PC-9 (cell line): Measurements from ENCODE around the gene PLEKHG7. TPM values are rescaled to one million over a fixed set of nuclear protein-coding genes. Genes with fewer than 3 reads are reported as not detected.

Source experiments
- BruUV-seq: library from RNA; stranded (reverse); fragments of 400-500 nt; replicated peaks from 2 replicates; lab custom pipeline; 2021; lab: Mats Ljungman, UMichigan
- CTCF ChIA-PET: fragments of 300-600 bp; sonication (Branson Sonifier 250); formaldehyde crosslinking; loops from one replicate; lab custom pipeline; 2022; ENCODE audit warnings: antibody characterized with exemption; lab: Charles Lee
- POLR2A ChIA-PET: fragments of 300-600 bp; sonication (Branson Sonifier 250); formaldehyde crosslinking; loops from one replicate; lab custom pipeline; 2022; ENCODE audit warnings: antibody characterized with exemption; ENCODE audit not compliant: unreplicated experiment; lab: Charles Lee
- DNase-seq, 2 experiments: peaks; one replicate each; pipeline versions ENCODE4 v3.0.0 to v3.0.0-alpha.2; 2015 to 2022; ENCODE audit warnings: mixed read lengths in 1 of 2
- H2AFZ ChIP-seq: fragments of 200-600 bp; sonication (generic); 2 replicates; pipeline ENCODE4 v1.8.1; 2017; ENCODE audit warnings: antibody characterized with exemption
- H3F3A ChIP-seq: fragments of 200-600 bp; sonication (generic); 2 replicates; pipeline ENCODE4 v1.8.1; 2017; ENCODE audit warnings: antibody characterized with exemption, mild to moderate bottlenecking, low read depth; ENCODE audit not compliant: insufficient read depth
- H3K27ac ChIP-seq: fragments of 200-600 bp; sonication (generic); 2 replicates; pipeline ENCODE4 v1.6.1; 2016; ENCODE audit warnings: mixed run types
- H3K27me3 ChIP-seq: fragments of 200-600 bp; sonication (generic); 2 replicates; pipeline ENCODE4 v1.6.1; 2016; ENCODE audit warnings: low read depth, mixed run types; ENCODE audit not compliant: insufficient read depth
- H3K36me3 ChIP-seq: fragments of 200-600 bp; sonication (generic); 2 replicates; pipeline ENCODE4 v1.6.1; 2016; ENCODE audit warnings: low read depth, mixed run types
- H3K4me1 ChIP-seq: fragments of 200-600 bp; sonication (generic); replicated peaks from 2 replicates; pipeline ENCODE4 v1.6.1; 2016; ENCODE audit warnings: mixed run types; ENCODE audit not compliant: insufficient read depth
- H3K4me2 ChIP-seq: fragments of 200-600 bp; sonication (generic); 2 replicates; pipeline ENCODE4 v1.6.1; 2017; ENCODE audit warnings: mixed run types
- H3K4me3 ChIP-seq: fragments of 200-600 bp; sonication (generic); 2 replicates; pipeline ENCODE4 v1.6.1; 2016; ENCODE audit warnings: mixed run types
- H3K79me2 ChIP-seq: fragments of 200-600 bp; sonication (generic); 2 replicates; pipeline ENCODE4 v1.6.1; 2017; ENCODE audit warnings: low read depth, mixed run types
- H3K9me2 ChIP-seq: fragments of 200-600 bp; sonication (generic); 2 replicates; pipeline ENCODE4 v1.8.1; 2017; ENCODE audit warnings: mild to moderate bottlenecking; ENCODE audit not compliant: insufficient read depth
- H3K9me3 ChIP-seq: fragments of 200-600 bp; sonication (generic); 2 replicates; pipeline ENCODE4 v1.8.1; 2016; ENCODE audit warnings: low read depth; ENCODE audit not compliant: insufficient read depth
- H4K20me1 ChIP-seq: fragments of 200-600 bp; sonication (generic); 2 replicates; pipeline ENCODE4 v1.8.1; 2017; ENCODE audit not compliant: insufficient read depth
- CTCF ChIP-seq: fragments of 200-600 bp; sonication (generic); conservative IDR thresholded peaks from 2 replicates; pipeline ENCODE4 v1.6.1; 2017; ENCODE audit warnings: mixed run types, antibody characterized with exemption, mild to moderate bottlenecking, moderate library complexity
- EZH2 ChIP-seq: fragments of 200-600 bp; sonication (generic); IDR thresholded peaks from 2 replicates; pipeline ENCODE4 v1.8.0; 2017; ENCODE audit warnings: antibody characterized with exemption, low read depth
- intact Hi-C: fragments of 100-400 bp; cut with micrococcal nuclease; formaldehyde crosslinking; loops from one replicate; pipeline ENCODE4 v1.10.0; 2022; ENCODE audit not compliant: unreplicated experiment
- total RNA-seq: library from RNA; stranded (reverse); gene quantifications from 2 replicates; pipeline ENCODE4 v1.2.3, GENCODE V29; 2021

Gene PLEKHG7
- total RNA-seq, 1 experiment from 2014 or later, result not detected

- no peak overlapping the region for H3K4me2 ChIP-seq
- peaks cover 7% of the 10 kb centered on the region for H3K4me1 ChIP-seq
- intact Hi-C loops, result no loop called here
- H4K20me1 ChIP-seq, result no peaks in the 10 kb centered on the region
- no peaks in the 10 kb centered on the region for H3K27me3 ChIP-seq
- no peaks in the 10 kb centered on the region for H3K9me3 ChIP-seq
- peak; percentile 29 to 59 for DNase-seq
- no TSS peak for BruUV-seq
- H3K4me3 ChIP-seq, result no peak overlapping the region
- TF ChIP-seq EZH2, result no peak
- TF ChIP-seq CTCF, result no peak
- no peaks in the 10 kb centered on the region for H3K9me2 ChIP-seq
- no peak overlapping the region for H2AFZ ChIP-seq
- ChIA-PET POLR2A (no interaction called here), CTCF (no interaction called here)
- H3K36me3 ChIP-seq, result no peaks in the 10 kb centered on the region
- H3K79me2 ChIP-seq, result no peaks in the 10 kb centered on the region
- no peaks in the 10 kb centered on the region; the same call in 1 of the 2 replicates for H3F3A ChIP-seq
- H3K27ac ChIP-seq, result no peak overlapping the region
Measured at GRCh38 chr12:92759634-92760268, 57.0 kb downstream of the PLEKHG7 start.

- Histone ChIP-seq H3K4me1 (peaks cover 7% of the 10 kb centered on the region), H3K9me2 (no peaks in the 10 kb centered on the region), H3K79me2 (no peaks in the 10 kb centered on the region), H3K4me3 (no peak overlapping the region), H3K27ac (no peak overlapping the region), H3K9me3 (no peaks in the 10 kb centered on the region), H3K36me3 (no peaks in the 10 kb centered on the region), H3K27me3 (no peaks in the 10 kb centered on the region), H2AFZ (no peak overlapping the region), H3K4me2 (no peak overlapping the region), H3F3A (no peaks in the 10 kb centered on the region; the same call in 1 of the 2 replicates), H4K20me1 (no peaks in the 10 kb centered on the region)
- no TSS peak for BruUV-seq
- no peak for TF ChIP-seq EZH2
- TF ChIP-seq CTCF, result no peak
- no peak for DNase-seq
- ChIA-PET CTCF (no interaction called here), POLR2A (no interaction called here)
- intact Hi-C loops, result no loop called here
Measured at GRCh38 chr12:92762773-92763172, 60.0 kb downstream of the PLEKHG7 start.

DNA sequence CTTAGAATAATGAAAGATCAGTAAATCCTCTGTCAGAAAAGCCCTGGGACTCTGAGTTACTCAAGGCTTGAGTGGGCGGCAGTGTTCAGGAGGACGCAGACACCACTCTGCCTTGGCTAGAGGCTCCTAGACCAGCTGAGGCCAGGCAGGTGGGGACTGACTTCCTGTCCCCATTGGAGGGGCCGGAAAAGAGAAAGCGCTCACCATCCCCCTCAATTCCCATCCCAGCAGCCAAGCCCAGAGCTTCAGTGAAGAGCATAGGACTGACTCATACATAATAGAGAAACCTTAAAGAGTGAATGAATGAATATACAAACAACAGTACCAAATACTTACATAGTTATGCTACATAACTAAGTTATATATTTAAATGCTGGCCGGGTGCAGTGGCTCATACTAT, 62.0 kb downstream of the PLEKHG7 start:
- Histone ChIP-seq H3K9me3 (no peaks in the 10 kb centered on the region), H3K79me2 (no peaks in the 10 kb centered on the region), H3F3A (peaks cover 3% of the 10 kb centered on the region; the same call in 1 of the 2 replicates), H3K9me2 (no peaks in the 10 kb centered on the region), H4K20me1 (no peaks in the 10 kb centered on the region), H3K27ac (no peak overlapping the region), H3K4me1 (peaks cover 15% of the 10 kb centered on the region), H3K4me3 (no peak overlapping the region), H3K36me3 (no peaks in the 10 kb centered on the region), H3K4me2 (no peak overlapping the region), H2AFZ (no peak overlapping the region), H3K27me3 (no peaks in the 10 kb centered on the region)
- no peak for TF ChIP-seq CTCF
- no peak for TF ChIP-seq EZH2
- intact Hi-C loops, result no loop called here
- BruUV-seq, result no TSS peak
- POLR2A ChIA-PET, result no interaction called here
- no peak for DNase-seq
- CTCF ChIA-PET, result interaction anchor here (0.7 kb wide), 1 partner anchor 710 kb away, joined by 4 read pairs; no protein-coding TSS in a partner anchor
